ENCODE results near the gene PDCD2L. TPM values are rescaled to one million over a fixed set of nuclear protein-coding genes. Genes with fewer than 3 reads are reported as not detected.

The PDCD2L gene
- total and polyA plus RNA-seq, 10 of the 15 experiments (the other 5 are each of a cell fraction or from before 2014, with no cell fraction given) = 7.2 to 41.3 (median 26.9) TPM

DNA sequence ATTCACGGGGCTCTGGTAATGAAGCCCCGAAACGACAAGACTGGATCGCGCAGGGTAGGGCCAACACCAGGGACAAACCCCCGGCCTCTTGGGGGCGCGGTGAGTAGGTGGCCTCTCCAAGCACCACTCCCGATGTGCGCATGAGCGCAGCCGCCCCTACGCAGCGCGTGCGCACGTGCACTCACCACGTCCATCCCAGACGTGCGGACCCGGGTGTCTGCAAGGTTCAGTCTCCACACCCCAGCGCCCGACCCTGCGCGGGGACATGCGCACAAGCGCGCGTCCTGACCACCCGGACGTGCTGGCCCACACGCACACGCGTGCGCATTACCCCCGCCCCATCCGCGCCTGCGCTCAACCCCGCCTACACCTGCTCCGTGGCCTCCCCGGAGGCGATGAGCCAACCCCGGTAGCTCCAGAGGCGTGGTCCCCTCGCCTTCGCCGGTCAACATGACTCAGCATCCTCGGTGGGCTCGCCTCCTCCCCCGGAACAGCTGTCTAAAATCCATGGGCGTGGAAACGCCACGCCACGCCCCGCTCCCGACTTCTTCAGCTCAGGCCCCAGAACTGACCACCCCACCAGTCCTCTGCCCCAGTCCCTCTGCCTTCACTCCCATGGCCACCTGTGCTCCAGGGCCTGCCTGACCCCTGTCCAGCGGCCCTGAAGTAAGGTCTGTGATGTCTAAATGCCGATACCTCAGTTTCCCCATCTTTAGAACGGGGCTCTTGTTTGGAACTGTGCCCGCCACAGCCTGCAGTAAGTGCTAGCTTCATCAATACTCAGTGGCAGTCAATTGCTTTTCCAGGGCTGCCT lies 44.9 kb upstream of the PDCD2L start (continued):
- TF ChIP-seq, protein P1, sequence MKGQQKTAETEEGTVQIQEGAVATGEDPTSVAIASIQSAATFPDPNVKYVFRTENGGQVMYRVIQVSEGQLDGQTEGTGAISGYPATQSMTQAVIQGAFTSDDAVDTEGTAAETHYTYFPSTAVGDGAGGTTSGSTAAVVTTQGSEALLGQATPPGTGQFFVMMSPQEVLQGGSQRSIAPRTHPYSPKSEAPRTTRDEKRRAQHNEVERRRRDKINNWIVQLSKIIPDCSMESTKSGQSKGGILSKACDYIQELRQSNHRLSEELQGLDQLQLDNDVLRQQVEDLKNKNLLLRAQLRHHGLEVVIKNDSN (IDR thresholded peaks at IDR 0.05; ENCODE audit: borderline replicate concordance, extremely low read length, insufficient read depth, low read depth, low read length) = peak; percentile 53
- TF ChIP-seq, protein P2, sequence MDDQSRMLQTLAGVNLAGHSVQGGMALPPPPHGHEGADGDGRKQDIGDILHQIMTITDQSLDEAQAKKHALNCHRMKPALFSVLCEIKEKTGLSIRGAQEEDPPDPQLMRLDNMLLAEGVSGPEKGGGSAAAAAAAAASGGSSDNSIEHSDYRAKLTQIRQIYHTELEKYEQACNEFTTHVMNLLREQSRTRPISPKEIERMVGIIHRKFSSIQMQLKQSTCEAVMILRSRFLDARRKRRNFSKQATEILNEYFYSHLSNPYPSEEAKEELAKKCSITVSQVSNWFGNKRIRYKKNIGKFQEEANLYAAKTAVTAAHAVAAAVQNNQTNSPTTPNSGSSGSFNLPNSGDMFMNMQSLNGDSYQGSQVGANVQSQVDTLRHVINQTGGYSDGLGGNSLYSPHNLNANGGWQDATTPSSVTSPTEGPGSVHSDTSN (IDR thresholded peaks at IDR 0.05; ENCODE audit: insufficient replicate concordance, low read depth, low read length) = no peak
- TF ChIP-seq, protein P3, sequence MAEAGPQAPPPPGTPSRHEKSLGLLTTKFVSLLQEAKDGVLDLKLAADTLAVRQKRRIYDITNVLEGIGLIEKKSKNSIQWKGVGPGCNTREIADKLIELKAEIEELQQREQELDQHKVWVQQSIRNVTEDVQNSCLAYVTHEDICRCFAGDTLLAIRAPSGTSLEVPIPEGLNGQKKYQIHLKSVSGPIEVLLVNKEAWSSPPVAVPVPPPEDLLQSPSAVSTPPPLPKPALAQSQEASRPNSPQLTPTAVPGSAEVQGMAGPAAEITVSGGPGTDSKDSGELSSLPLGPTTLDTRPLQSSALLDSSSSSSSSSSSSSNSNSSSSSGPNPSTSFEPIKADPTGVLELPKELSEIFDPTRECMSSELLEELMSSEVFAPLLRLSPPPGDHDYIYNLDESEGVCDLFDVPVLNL (IDR thresholded peaks at IDR 0.05; ENCODE audit: low read depth, low read length) = no peak
- TF ChIP-seq ZSCAN29 (IDR thresholded peaks at IDR 0.05) (no peak), ESRRA (IDR thresholded peaks at IDR 0.05; ENCODE audit: low read length) (no peak), ZNF207 (IDR thresholded peaks at IDR 0.05; ENCODE audit: borderline replicate concordance) (peak; percentile 88), BMI1 (IDR thresholded peaks at IDR 0.05; ENCODE audit: borderline replicate concordance) (no peak), NBN (IDR thresholded peaks at IDR 0.05) (peak; percentile 35), CBX5 (IDR thresholded peaks at IDR 0.05; ENCODE audit: low read depth) (no peak), TAF1 (IDR thresholded peaks at IDR 0.05; ENCODE audit: borderline replicate concordance, low read depth, low read length) (0 out of 2 replicates have a peak, but pooled peaks have one; percentile 17), SMAD1 (IDR thresholded peaks at IDR 0.05; ENCODE audit: low read depth, partially characterized antibody) (peak; percentile 66), ATF7 (IDR thresholded peaks at IDR 0.05; ENCODE audit: low read depth) (peak; percentile 43; the same call in 1 of the 2 replicates), ZNF274 (IDR thresholded peaks at IDR 0.05; ENCODE audit: insufficient read depth, insufficient read length) (no peak), POLR2AphosphoS2 (IDR thresholded peaks at IDR 0.05; ENCODE audit: low read depth, low read length) (peak; percentile 65; the same call in 1 of the 2 replicates), MTA2 (IDR thresholded peaks at IDR 0.05; ENCODE audit: low read depth) (peak; percentile 30; the same call in 1 of the 2 replicates), PAX8 (IDR thresholded peaks at IDR 0.05) (no peak), CHD4 (IDR thresholded peaks at IDR 0.05) (no peak), ZNF217 (IDR thresholded peaks at IDR 0.05) (no peak)
- TF ChIP-seq, protein P4, sequence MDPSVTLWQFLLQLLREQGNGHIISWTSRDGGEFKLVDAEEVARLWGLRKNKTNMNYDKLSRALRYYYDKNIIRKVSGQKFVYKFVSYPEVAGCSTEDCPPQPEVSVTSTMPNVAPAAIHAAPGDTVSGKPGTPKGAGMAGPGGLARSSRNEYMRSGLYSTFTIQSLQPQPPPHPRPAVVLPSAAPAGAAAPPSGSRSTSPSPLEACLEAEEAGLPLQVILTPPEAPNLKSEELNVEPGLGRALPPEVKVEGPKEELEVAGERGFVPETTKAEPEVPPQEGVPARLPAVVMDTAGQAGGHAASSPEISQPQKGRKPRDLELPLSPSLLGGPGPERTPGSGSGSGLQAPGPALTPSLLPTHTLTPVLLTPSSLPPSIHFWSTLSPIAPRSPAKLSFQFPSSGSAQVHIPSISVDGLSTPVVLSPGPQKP (IDR thresholded peaks at IDR 0.05; ENCODE audit: low read depth, low read length) = no peak
- TF ChIP-seq, protein P5, sequence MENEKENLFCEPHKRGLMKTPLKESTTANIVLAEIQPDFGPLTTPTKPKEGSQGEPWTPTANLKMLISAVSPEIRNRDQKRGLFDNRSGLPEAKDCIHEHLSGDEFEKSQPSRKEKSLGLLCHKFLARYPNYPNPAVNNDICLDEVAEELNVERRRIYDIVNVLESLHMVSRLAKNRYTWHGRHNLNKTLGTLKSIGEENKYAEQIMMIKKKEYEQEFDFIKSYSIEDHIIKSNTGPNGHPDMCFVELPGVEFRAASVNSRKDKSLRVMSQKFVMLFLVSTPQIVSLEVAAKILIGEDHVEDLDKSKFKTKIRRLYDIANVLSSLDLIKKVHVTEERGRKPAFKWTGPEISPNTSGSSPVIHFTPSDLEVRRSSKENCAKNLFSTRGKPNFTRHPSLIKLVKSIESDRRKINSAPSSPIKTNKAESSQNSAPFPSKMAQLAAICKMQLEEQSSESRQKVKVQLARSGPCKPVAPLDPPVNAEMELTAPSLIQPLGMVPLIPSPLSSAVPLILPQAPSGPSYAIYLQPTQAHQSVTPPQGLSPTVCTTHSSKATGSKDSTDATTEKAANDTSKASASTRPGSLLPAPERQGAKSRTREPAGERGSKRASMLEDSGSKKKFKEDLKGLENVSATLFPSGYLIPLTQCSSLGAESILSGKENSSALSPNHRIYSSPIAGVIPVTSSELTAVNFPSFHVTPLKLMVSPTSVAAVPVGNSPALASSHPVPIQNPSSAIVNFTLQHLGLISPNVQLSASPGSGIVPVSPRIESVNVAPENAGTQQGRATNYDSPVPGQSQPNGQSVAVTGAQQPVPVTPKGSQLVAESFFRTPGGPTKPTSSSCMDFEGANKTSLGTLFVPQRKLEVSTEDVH (IDR thresholded peaks at IDR 0.05; ENCODE audit: low read depth, partially characterized antibody) = no peak
- TF ChIP-seq, protein P6, sequence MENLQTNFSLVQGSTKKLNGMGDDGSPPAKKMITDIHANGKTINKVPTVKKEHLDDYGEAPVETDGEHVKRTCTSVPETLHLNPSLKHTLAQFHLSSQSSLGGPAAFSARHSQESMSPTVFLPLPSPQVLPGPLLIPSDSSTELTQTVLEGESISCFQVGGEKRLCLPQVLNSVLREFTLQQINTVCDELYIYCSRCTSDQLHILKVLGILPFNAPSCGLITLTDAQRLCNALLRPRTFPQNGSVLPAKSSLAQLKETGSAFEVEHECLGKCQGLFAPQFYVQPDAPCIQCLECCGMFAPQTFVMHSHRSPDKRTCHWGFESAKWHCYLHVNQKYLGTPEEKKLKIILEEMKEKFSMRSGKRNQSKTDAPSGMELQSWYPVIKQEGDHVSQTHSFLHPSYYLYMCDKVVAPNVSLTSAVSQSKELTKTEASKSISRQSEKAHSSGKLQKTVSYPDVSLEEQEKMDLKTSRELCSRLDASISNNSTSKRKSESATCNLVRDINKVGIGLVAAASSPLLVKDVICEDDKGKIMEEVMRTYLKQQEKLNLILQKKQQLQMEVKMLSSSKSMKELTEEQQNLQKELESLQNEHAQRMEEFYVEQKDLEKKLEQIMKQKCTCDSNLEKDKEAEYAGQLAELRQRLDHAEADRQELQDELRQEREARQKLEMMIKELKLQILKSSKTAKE (IDR thresholded peaks at IDR 0.05; ENCODE audit: low read depth, poor library complexity, severe bottlenecking) = peak; percentile 6
